Measurements from ENCODE around the gene TRIM40.

- no peak for TF ChIP-seq CTCF (IDR thresholded peaks at IDR 0.05)
- no peak for TF ChIP-seq POLR2A (IDR thresholded peaks at IDR 0.05)
These were observed 31.3 kb upstream of the TRIM40 start for GRCh38 chr6:30104661-30105060.
